Liver (tissue), 9 donors: Measurements from ENCODE around the gene CRB1. TPM values are rescaled to one million over a fixed set of nuclear protein-coding genes. Genes with fewer than 3 reads are reported as not detected.
"Not testable (repeated sequence)": the region's sequence is repeated elsewhere in the genome, so short reads cannot be mapped to it uniquely, and the experiment has no call there.

Source experiments
- DNase-seq: peaks from one replicate; pipeline ENCODE4 v3.0.0-alpha.2; 2017; ENCODE audit warnings: low spot score
- H3K27ac ChIP-seq, 2 donors: one replicate each; pipeline ENCODE4 v1.7.0; 2013; ENCODE audit warnings: inconsistent platforms in 2 of 2, low read length in 2 of 2, control low read depth in 1 of 2, low read depth in 1 of 2, mild to moderate bottlenecking in 1 of 2
- H3K27me3 ChIP-seq, 4 donors: one replicate each; pipeline versions ENCODE4 v1.6.1 to v1.7.0; 2013; ENCODE audit warnings: low read length in 3 of 4, inconsistent platforms in 1 of 4, mild to moderate bottlenecking in 1 of 4, moderate library complexity in 1 of 4; ENCODE audit not compliant: control insufficient read depth in 4 of 4, insufficient read depth in 4 of 4
- H3K36me3 ChIP-seq, 4 donors: one replicate each; pipeline versions ENCODE4 v1.6.1 to v1.7.0; 2013; ENCODE audit warnings: low read length in 3 of 4, mild to moderate bottlenecking in 3 of 4, low read depth in 1 of 4, moderate library complexity in 1 of 4; ENCODE audit not compliant: control insufficient read depth in 4 of 4, insufficient read depth in 3 of 4
- H3K4me1 ChIP-seq, 4 donors: one replicate each; pipeline versions ENCODE4 v1.6.1 to v1.7.0; 2013; ENCODE audit warnings: low read length in 3 of 4, mild to moderate bottlenecking in 3 of 4, moderate library complexity in 1 of 4; ENCODE audit not compliant: control insufficient read depth in 4 of 4, insufficient read depth in 4 of 4
- H3K4me3 ChIP-seq, 3 donors: one replicate each; pipeline versions ENCODE4 v1.6.1 to v1.7.0; 2013; ENCODE audit warnings: low read length in 3 of 3, control low read depth in 1 of 3, low read depth in 1 of 3, mild to moderate bottlenecking in 1 of 3
- H3K9ac ChIP-seq, 2 donors: one replicate each; pipeline ENCODE4 v1.7.0; 2013; ENCODE audit warnings: low read length in 2 of 2, mild to moderate bottlenecking in 2 of 2, moderate library complexity in 2 of 2, control low read depth in 1 of 2, low read depth in 1 of 2
- H3K9me3 ChIP-seq, 4 donors: one replicate each; pipeline versions ENCODE4 v1.6.1 to v1.7.0; 2013; ENCODE audit warnings: low read length in 3 of 4; ENCODE audit not compliant: control insufficient read depth in 4 of 4
- EGR1 ChIP-seq, 2 donors: IDR thresholded peaks; 2 replicates each; pipeline ENCODE4 v1.6.1; 2016 to 2018; ENCODE audit warnings: antibody characterized with exemption in 2 of 2, low read depth in 2 of 2
- FOXA1 ChIP-seq: IDR thresholded peaks from 2 replicates; pipeline ENCODE4 v1.6.1; 2016; ENCODE audit warnings: antibody characterized with exemption
- FOXA2 ChIP-seq: IDR thresholded peaks from 2 replicates; pipeline ENCODE4 v1.6.1; 2016; ENCODE audit warnings: antibody characterized with exemption
- GABPA ChIP-seq, 2 donors: IDR thresholded peaks in 1 of 2; conservative IDR thresholded peaks in 1 of 2; 2 replicates each; pipeline ENCODE4 v1.6.1; 2016; ENCODE audit warnings: antibody characterized with exemption in 2 of 2, mild to moderate bottlenecking in 1 of 2, moderate library complexity in 1 of 2
- HNF4A ChIP-seq, 2 donors: conservative IDR thresholded peaks; 2 replicates each; pipeline ENCODE4 v1.6.1; 2016; ENCODE audit warnings: antibody characterized with exemption in 2 of 2, mild to moderate bottlenecking in 2 of 2
- HNF4G ChIP-seq: IDR thresholded peaks from 2 replicates; pipeline ENCODE4 v1.6.1; 2016; ENCODE audit warnings: antibody characterized with exemption
- JUND ChIP-seq, 2 donors: IDR thresholded peaks; 2 replicates each; pipeline ENCODE4 v1.6.1; 2016; ENCODE audit warnings: antibody characterized with exemption in 2 of 2
- MAX ChIP-seq: IDR thresholded peaks from 2 replicates; pipeline ENCODE4 v1.6.1; 2016; ENCODE audit warnings: antibody characterized with exemption
- NR2F2 ChIP-seq: IDR thresholded peaks from 2 replicates; pipeline ENCODE4 v1.6.1; 2016; ENCODE audit warnings: antibody characterized with exemption
- RAD21 ChIP-seq, 2 donors: IDR thresholded peaks; 2 replicates each; pipeline ENCODE4 v1.6.1; 2016; ENCODE audit warnings: antibody characterized with exemption in 2 of 2, mild to moderate bottlenecking in 2 of 2
- REST ChIP-seq: IDR thresholded peaks from 2 replicates; pipeline ENCODE4 v1.6.1; 2016; ENCODE audit warnings: antibody characterized with exemption, mild to moderate bottlenecking
- TAF1 ChIP-seq: conservative IDR thresholded peaks from 2 replicates; pipeline ENCODE4 v1.6.1; 2016; ENCODE audit warnings: antibody characterized with exemption, mild to moderate bottlenecking
- ZBTB33 ChIP-seq: IDR thresholded peaks from 2 replicates; pipeline ENCODE4 v1.6.1; 2016; ENCODE audit warnings: antibody characterized with exemption
- WGBS: extraction: QIAGEN DNeasy Blood & Tissue Kit; methylation state at CpG from one replicate; pipeline ENCODE4 v1.1.7; 2013; 5-methylcytosine and 5-hydroxymethylcytosine counted together
- polyA plus RNA-seq, 2 donors: library from polyadenylated mRNA; stranded (reverse) in 1 of 2; unstranded in 1 of 2; fragments of 200-250 nt in 1 of 2; fragments of >200 nt in 1 of 2; fragmentation: Nextera tagmentation in 1 of 2; extraction: Ambion mirVana in 1 of 2; gene quantifications; one replicate each; pipeline versions ENCODE4 v1.2.1 to v1.2.3, GENCODE V29; 2013 to 2015
- total RNA-seq, 2 donors: library from RNA; depleted of rRNA; stranded (reverse); fragments of >200 nt; gene quantifications; one replicate each; pipeline ENCODE4 v1.2.3, GENCODE V29; 2014
- TF ChIP-seq, protein P1 (sequence below): IDR thresholded peaks from 2 replicates; pipeline ENCODE4 v1.6.1; 2016; ENCODE audit warnings: antibody characterized with exemption
- donor health status: healthy.
- donor health status: healthy.
- donor health status: healthy.
- donor health status: healthy.
- donor health status: healthy.

CRB1 gene
- total and polyA plus RNA-seq, 4 donors: 5.1 TPM; not detected in 3

DNA sequence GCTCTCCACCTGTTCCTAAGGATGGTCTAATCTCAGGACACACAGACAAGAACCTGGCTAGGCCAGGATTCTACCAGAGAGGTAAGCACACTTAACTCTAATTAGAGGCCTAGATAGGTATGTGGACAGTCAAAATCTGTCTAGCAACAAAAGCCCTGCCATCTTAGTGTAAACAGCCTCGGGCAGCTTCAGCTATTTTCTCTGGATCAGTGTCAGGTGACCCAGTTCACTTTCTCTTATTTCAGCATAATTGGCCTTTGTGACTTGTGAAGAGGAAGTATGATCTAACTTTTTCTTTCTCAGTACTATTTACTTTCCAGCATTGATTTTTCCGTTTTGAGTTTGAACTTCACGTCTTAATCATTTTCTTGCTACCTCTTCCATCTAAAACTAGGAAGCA is 217.7 kb downstream of the CRB1 start:
- H3K27me3 ChIP-seq: no peaks in the 10 kb centered on the region
- WGBS: 35% methylated on average over 3 of the region's 3 CpGs
- no peaks in the 10 kb centered on the region for H3K36me3 ChIP-seq
- no peaks in the 10 kb centered on the region for H3K4me1 ChIP-seq
- no peak overlapping the region for H3K4me3 ChIP-seq
- no peaks in the 10 kb centered on the region for H3K9me3 ChIP-seq
- no peak overlapping the region for H3K9ac ChIP-seq
- no peak for DNase-seq
- H3K27ac ChIP-seq: no peak overlapping the region
- TF ChIP-seq FOXA1 (no peak), NR2F2 (no peak)
- TF ChIP-seq, protein P1, sequence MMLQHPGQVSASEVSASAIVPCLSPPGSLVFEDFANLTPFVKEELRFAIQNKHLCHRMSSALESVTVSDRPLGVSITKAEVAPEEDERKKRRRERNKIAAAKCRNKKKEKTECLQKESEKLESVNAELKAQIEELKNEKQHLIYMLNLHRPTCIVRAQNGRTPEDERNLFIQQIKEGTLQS: no peak

- TF ChIP-seq REST (no peak), HNF4G (no peak), MAX (no peak), FOXA2 (no peak), RAD21 (IDR thresholded peaks at IDR 0.05) (no peak), HNF4A (conservative IDR thresholded peaks at IDR 0.05) (no peak), TAF1 (no peak), NR2F2 (no peak), JUND (IDR thresholded peaks at IDR 0.05) (no peak), ZBTB33 (no peak), GABPA (IDR thresholded peaks at IDR 0.05 in 1 of 2, conservative IDR thresholded peaks at IDR 0.05 in 1 of 2) (no peak), EGR1 (IDR thresholded peaks at IDR 0.05; ENCODE audit: low read depth in 2 of 2) (no peak)
- TF ChIP-seq, protein P1: no peak
- Histone ChIP-seq H3K4me3 (no peak overlapping the region), H3K36me3 (no peaks in the 10 kb centered on the region), H3K9ac (no peak overlapping the region), H3K27ac (no peak overlapping the region), H3K27me3 (no peaks in the 10 kb centered on the region), H3K4me1 (no peaks in the 10 kb centered on the region), H3K9me3 (no peaks in the 10 kb centered on the region)
- DNase-seq: no peak
- 95% methylated on average over 2 of the region's 2 CpGs for WGBS
Measured at GRCh38 chr1:197486946-197487345, 218.9 kb downstream of the CRB1 start.

DNA sequence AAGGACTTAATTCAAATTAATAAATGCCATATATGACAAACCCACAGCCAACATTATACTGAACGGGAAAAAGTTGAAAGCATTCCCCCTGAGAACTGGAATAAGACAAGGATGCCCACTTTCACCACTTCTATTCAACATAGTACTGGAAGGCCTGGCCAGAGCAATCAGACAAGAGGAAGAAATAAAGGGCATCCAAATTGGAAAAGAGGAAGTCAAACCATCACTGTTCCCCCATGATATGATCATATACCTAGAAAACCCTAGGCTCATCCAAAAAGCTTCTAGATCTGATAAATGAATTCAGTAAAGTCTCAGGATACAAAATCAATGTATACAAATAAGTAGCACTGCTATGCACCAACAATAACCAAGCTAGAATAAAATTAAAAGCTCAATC is 223.5 kb downstream of the CRB1 start:
- not testable (repeated sequence) for H3K4me1 ChIP-seq, H3K9ac ChIP-seq, H3K27me3 ChIP-seq, H3K9me3 ChIP-seq, DNase-seq, H3K4me3 ChIP-seq, H3K36me3 ChIP-seq, H3K27ac ChIP-seq
- WGBS: 91% methylated on average over 1 of the region's 1 CpG
